ENCODE data around the gene SIRT7.

DNA sequence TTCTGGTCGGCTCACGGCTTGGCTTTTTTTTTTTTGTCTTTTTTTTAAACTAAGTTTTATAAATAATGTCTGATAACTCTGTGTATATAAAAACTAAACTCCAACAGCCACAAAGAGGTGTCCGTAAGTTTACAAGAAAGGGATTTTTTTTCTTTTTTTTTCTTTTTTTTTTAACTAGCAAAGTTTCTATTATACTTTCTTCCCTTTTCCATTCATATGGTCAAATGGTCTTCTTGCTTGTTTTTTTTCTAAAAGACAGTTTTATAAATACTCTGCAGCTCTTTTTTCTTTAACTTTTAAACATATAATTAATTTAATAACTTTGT, 3.5 kb upstream of the SIRT7 start:
- TF ChIP-seq CTCF (conservative IDR thresholded peaks at IDR 0.05 in 1 of 2, IDR thresholded peaks at IDR 0.05 in 1 of 2; ENCODE audit: extremely low read depth in 1 of 2, insufficient read depth in 1 of 2, low read depth in 1 of 2, low read length in 2 of 2) (no peak), EZH2 (IDR thresholded peaks at IDR 0.05; ENCODE audit: borderline replicate concordance, low read length) (no peak)

Data from mammary epithelial cell (primary cell).